ENCODE measurements around the gene TOLLIP. TPM values are rescaled to one million over a fixed set of nuclear protein-coding genes. Genes with fewer than 3 reads are reported as not detected.
"Not testable (repeated sequence)": the region's sequence is repeated elsewhere in the genome, so short reads cannot be mapped to it uniquely, and the experiment has no call there.

TOLLIP gene
- total RNA-seq, 1 donor from 2014 or later = 122 TPM

GRCh38 chr11:1247026-1247425 lies 62.4 kb downstream of the TOLLIP start:
- not testable (repeated sequence) for DNase-seq (ENCODE audit: low spot score)

GRCh38 chr11:1246301-1246700 lies 63.1 kb downstream of the TOLLIP start:
- not testable (repeated sequence) for DNase-seq (ENCODE audit: low spot score)

- not testable (repeated sequence) for DNase-seq (ENCODE audit: low spot score)
These were observed 63.7 kb downstream of the TOLLIP start for GRCh38 chr11:1245717-1246116.

GRCh38 chr11:1244557-1244956 lies 64.9 kb downstream of the TOLLIP start:
- not testable (repeated sequence) for DNase-seq (ENCODE audit: low spot score)

- DNase-seq (ENCODE audit: low spot score) = not testable (repeated sequence)
These were observed 65.9 kb downstream of the TOLLIP start for GRCh38 chr11:1243521-1243920.

- DNase-seq (ENCODE audit: low spot score) = not testable (repeated sequence)
These were observed 66.7 kb downstream of the TOLLIP start for GRCh38 chr11:1242751-1243150.

- no peak for DNase-seq (ENCODE audit: low spot score)
These were observed 67.1 kb downstream of the TOLLIP start for GRCh38 chr11:1242289-1242688.

- DNase-seq (ENCODE audit: low spot score) = no peak
These were observed 67.7 kb downstream of the TOLLIP start for GRCh38 chr11:1241706-1242105.

GRCh38 chr11:1240771-1241170 lies 68.7 kb downstream of the TOLLIP start:
- DNase-seq (ENCODE audit: low spot score) = no peak

GRCh38 chr11:1239596-1240205 lies 69.7 kb downstream of the TOLLIP start:
- DNase-seq (ENCODE audit: low spot score) = no peak

GRCh38 chr11:1238767-1239595 lies 70.5 kb downstream of the TOLLIP start:
- DNase-seq (ENCODE audit: low spot score) = no peak

GRCh38 chr11:1237851-1238250 lies 71.6 kb downstream of the TOLLIP start:
- no peak for DNase-seq (ENCODE audit: low spot score)

GRCh38 chr11:1237128-1237580 lies 72.3 kb downstream of the TOLLIP start:
- no peak for DNase-seq (ENCODE audit: low spot score)

- DNase-seq (ENCODE audit: low spot score) = no peak
These were observed 72.9 kb downstream of the TOLLIP start for GRCh38 chr11:1236316-1237127.

- no peak for DNase-seq (ENCODE audit: low spot score)
These were observed 73.5 kb downstream of the TOLLIP start for GRCh38 chr11:1235901-1236315.

- no peak for DNase-seq (ENCODE audit: low spot score)
These were observed 74.0 kb downstream of the TOLLIP start for GRCh38 chr11:1235306-1235900.

- no peak for DNase-seq (ENCODE audit: low spot score)
These were observed 74.6 kb downstream of the TOLLIP start for GRCh38 chr11:1234771-1235305.

GRCh38 chr11:1234054-1234720 lies 75.2 kb downstream of the TOLLIP start:
- no peak for DNase-seq (ENCODE audit: low spot score)

GRCh38 chr11:1233351-1234053 lies 75.9 kb downstream of the TOLLIP start:
- DNase-seq (ENCODE audit: low spot score) = no peak

GRCh38 chr11:1232883-1233321 lies 76.5 kb downstream of the TOLLIP start:
- no peak for DNase-seq (ENCODE audit: low spot score)

Measured in ureter (tissue), 1 donor.